Heart left ventricle (tissue), 16 donors: Measurements from ENCODE around the gene TAOK2. TPM values are rescaled to one million over a fixed set of nuclear protein-coding genes. Genes with fewer than 3 reads are reported as not detected.

ENCODE experiments used
- ATAC-seq, 4 donors: fragments of 200-7000 bp; cut with Tn5 transposase; one replicate each; pipeline ENCODE4 v1.9.1; 2020 to 2022; ENCODE audit warnings: moderate library complexity in 4 of 4, mild to moderate bottlenecking in 3 of 4, moderate number of reproducible peaks in 1 of 4
- DNase-seq, 5 donors: peaks; one replicate each; pipeline ENCODE4 v3.0.0-alpha.2; 2020
- H3K27ac ChIP-seq, 12 donors: fragments of 200-600 bp; sonication (generic) in 4 of 12; one replicate each; pipeline versions ENCODE4 v1.5.0 to v1.8.0; 2016 to 2022; ENCODE audit warnings: mild to moderate bottlenecking in 2 of 12
- H3K27me3 ChIP-seq, 9 donors: fragments of 200-600 bp; sonication (generic) in 2 of 9; one replicate each; pipeline versions ENCODE4 v1.5.1 to v1.8.0; 2016 to 2022; ENCODE audit warnings: mild to moderate bottlenecking in 3 of 9
- H3K36me3 ChIP-seq, 9 donors: fragments of 200-600 bp; sonication (generic) in 2 of 9; one replicate each; pipeline versions ENCODE4 v1.5.0 to v1.8.0; 2018 to 2022; ENCODE audit warnings: mild to moderate bottlenecking in 2 of 9
- H3K4me1 ChIP-seq, 12 donors: fragments of 200-600 bp; sonication (generic) in 4 of 12; one replicate each; pipeline versions ENCODE4 v1.5.0 to v1.8.0; 2016 to 2022; ENCODE audit warnings: mild to moderate bottlenecking in 3 of 12
- H3K4me3 ChIP-seq, 12 donors: fragments of 200-600 bp; sonication (generic) in 4 of 12; one replicate each; pipeline versions ENCODE4 v1.5.0 to v1.8.0; 2017 to 2022; ENCODE audit warnings: mild to moderate bottlenecking in 9 of 12, moderate library complexity in 4 of 12
- H3K9me3 ChIP-seq, 12 donors: fragments of 200-600 bp; sonication (generic) in 4 of 12; one replicate each; pipeline versions ENCODE4 v1.5.0 to v1.8.0; 2016 to 2022; ENCODE audit warnings: mild to moderate bottlenecking in 1 of 12
- CTCF ChIP-seq, 12 donors: fragments of 200-600 bp; sonication (generic) in 4 of 12; IDR thresholded peaks; one replicate each; pipeline versions ENCODE4 v1.5.0 to v1.8.0; 2018 to 2022; ENCODE audit warnings: antibody characterized with exemption in 12 of 12, mild to moderate bottlenecking in 5 of 12
- POLR2A ChIP-seq, 2 donors: fragments of 450-650 bp; IDR thresholded peaks; one replicate each; pipeline ENCODE4 v1.6.1; 2017; ENCODE audit warnings: antibody characterized with exemption in 2 of 2, mild to moderate bottlenecking in 2 of 2, moderate library complexity in 2 of 2
- WGBS, 4 donors: extraction: QIAGEN DNeasy Blood & Tissue Kit in 2 of 4; methylation state at CpG; one replicate each; pipeline versions ENCODE4 v1.1.5 to v1.1.7; 2013 to 2018; 5-methylcytosine and 5-hydroxymethylcytosine counted together
- intact Hi-C, 10 donors: fragments of 100-400 bp; cut with DNase I; formaldehyde crosslinking; loops; one replicate each; pipeline versions ENCODE4 v1.11.1 to v1.14.2; 2022
- polyA plus RNA-seq, 2 donors: library from polyadenylated mRNA; stranded (reverse); fragments of 200-250 nt; gene quantifications; one replicate each; pipeline ENCODE4 v1.2.3, GENCODE V29; 2013
- total RNA-seq, 9 donors: library from RNA; depleted of rRNA in 2 of 9; stranded (reverse); fragments of >200 nt in 2 of 9; fragmentation: NEBNext Ultra II Directional in 3 of 9; extraction: Animal tissue kit (Norgen Biotek cat#: 25700) in 3 of 9; gene quantifications; one replicate each; pipeline versions ENCODE4 v1.1.0 to v1.2.4, GENCODE V29; 2016 to 2023
- donor health status: ischemic (EF 13 %, LVEDD 7.1; RV severe dilation, severe dysfunction).
- donor health status: healthy with polysubstance abuse.
- donor health status: DM: no; HTN: yes; CAD: no.
- donor health status: DM: no; HTN: no; CAD: no.
- donor health status: ischemic (EF 25% LVEDD 6.9; RV normal size, moderate dysfunction).
- donor health status: ischemic (EF 25% LVEDD 5.7; RV mildly dilated, moderate dysfunction).
- donor health status: healthy.
- donor health status: DM: yes; HTN: yes; CAD: no.
- donor health status: ischemic (EF 35%, LVEDD 5.7; RV mildly dilated, moderate dysfunction).
- donor health status: nonischemic (EF 11% LVEDD 7.7; RV severe dilation, severe dysfunction).
- donor health status: DM: yes; HTN: yes; CAD: no.
- donor health status: PGD.
- donor health status: ischemic (EF 29% LVEDD 5.4; RV normal size, mild dysfunction).
- donor health status: nonischemic (EF 23%, LVEDD 6.1; RV moderate dilation, normal function).

Gene TAOK2
- total and polyA plus RNA-seq, 11 donors = 29.5 to 47.9 (median 35.7) TPM

GRCh38 chr16:29984137-29984763 is 10.6 kb downstream of the TAOK2 start:
- peaks cover 0 to 8% (median 0%) of the 10 kb centered on the region in 12 donors for H3K4me1 ChIP-seq
- H3K27me3 ChIP-seq = no peaks in the 10 kb centered on the region
- ATAC-seq = no peak
- 76 to 87% (median 79%) methylated on average over 4 to 6 of the region's 6 CpGs for WGBS, 4 donors
- peak in 2 of 5 donors; percentile 11 to 13 for DNase-seq
- intact Hi-C loops = no loop called here
- H3K36me3 ChIP-seq = peaks cover 6 to 100% (median 100%) of the 10 kb centered on the region in 9 donors
- H3K27ac ChIP-seq = no peak overlapping the region
- no peak for TF ChIP-seq CTCF (IDR thresholded peaks at IDR 0.05)
- no peak for TF ChIP-seq POLR2A (IDR thresholded peaks at IDR 0.05)
- no peaks in the 10 kb centered on the region for H3K9me3 ChIP-seq
- no peak overlapping the region for H3K4me3 ChIP-seq

- WGBS, 4 donors = 83 to 95% (median 86%) methylated on average over 5 of the region's 5 CpGs
- Histone ChIP-seq H3K4me1 (peaks cover 0 to 8% (median 0%) of the 10 kb centered on the region in 12 donors), H3K9me3 (no peaks in the 10 kb centered on the region), H3K27me3 (no peaks in the 10 kb centered on the region), H3K36me3 (peaks cover 6 to 100% (median 100%) of the 10 kb centered on the region in 9 donors), H3K27ac (no peak overlapping the region), H3K4me3 (no peak overlapping the region)
- no peak for ATAC-seq
- intact Hi-C loops = no loop called here
- TF ChIP-seq CTCF (IDR thresholded peaks at IDR 0.05) (no peak), POLR2A (IDR thresholded peaks at IDR 0.05) (no peak)
- DNase-seq = no peak
Observed at GRCh38 chr16:29984764-29985147, 11.1 kb downstream of the TAOK2 start.

GRCh38 chr16:29985271-29985811 is 11.7 kb downstream of the TAOK2 start:
- ATAC-seq = no peak
- intact Hi-C loops = no loop called here
- TF ChIP-seq CTCF (IDR thresholded peaks at IDR 0.05) (no peak), POLR2A (IDR thresholded peaks at IDR 0.05) (no peak)
- WGBS, 4 donors = 90 to 95% (median 94%) methylated on average over 21 to 28 of the region's 28 CpGs
- Histone ChIP-seq H3K4me1 (peaks cover 0 to 3% (median 0%) of the 10 kb centered on the region in 12 donors), H3K27ac (no peak overlapping the region), H3K4me3 (no peak overlapping the region), H3K27me3 (no peaks in the 10 kb centered on the region), H3K9me3 (no peaks in the 10 kb centered on the region), H3K36me3 (peaks cover 6 to 100% (median 100%) of the 10 kb centered on the region in 9 donors)
- DNase-seq = peak in 1 of 5 donors; percentile 18

- no peaks in the 10 kb centered on the region for H3K4me1 ChIP-seq
- H3K36me3 ChIP-seq = peaks cover 6 to 100% (median 100%) of the 10 kb centered on the region in 9 donors
- H3K27me3 ChIP-seq = no peaks in the 10 kb centered on the region
- H3K27ac ChIP-seq = no peak overlapping the region
- TF ChIP-seq POLR2A (IDR thresholded peaks at IDR 0.05) = no peak
- intact Hi-C loops = no loop called here
- no peaks in the 10 kb centered on the region for H3K9me3 ChIP-seq
- ATAC-seq = no peak
- peak in 1 of 5 donors; percentile 19 for DNase-seq
- H3K4me3 ChIP-seq = no peak overlapping the region
- 83 to 94% (median 93%) methylated on average over 5 to 20 of the region's 20 CpGs for WGBS, 4 donors
Observed at GRCh38 chr16:29986231-29986630, 12.6 kb downstream of the TAOK2 start.
